Stimulated activated naive CD4-positive, alpha-beta T cell treated with Interleukin-2 at 50 U/mL for 16 hours (primary cell): ENCODE measurements around the gene BSDC1.
"Not testable (repeated sequence)": the region's sequence is repeated elsewhere in the genome, so short reads cannot be mapped to it uniquely, and the experiment has no call there.

Source experiments
- DNase-seq: peaks from one replicate; lab custom pipeline; 2025; lab: John Stamatoyannopoulos, UW

Gene BSDC1

DNA sequence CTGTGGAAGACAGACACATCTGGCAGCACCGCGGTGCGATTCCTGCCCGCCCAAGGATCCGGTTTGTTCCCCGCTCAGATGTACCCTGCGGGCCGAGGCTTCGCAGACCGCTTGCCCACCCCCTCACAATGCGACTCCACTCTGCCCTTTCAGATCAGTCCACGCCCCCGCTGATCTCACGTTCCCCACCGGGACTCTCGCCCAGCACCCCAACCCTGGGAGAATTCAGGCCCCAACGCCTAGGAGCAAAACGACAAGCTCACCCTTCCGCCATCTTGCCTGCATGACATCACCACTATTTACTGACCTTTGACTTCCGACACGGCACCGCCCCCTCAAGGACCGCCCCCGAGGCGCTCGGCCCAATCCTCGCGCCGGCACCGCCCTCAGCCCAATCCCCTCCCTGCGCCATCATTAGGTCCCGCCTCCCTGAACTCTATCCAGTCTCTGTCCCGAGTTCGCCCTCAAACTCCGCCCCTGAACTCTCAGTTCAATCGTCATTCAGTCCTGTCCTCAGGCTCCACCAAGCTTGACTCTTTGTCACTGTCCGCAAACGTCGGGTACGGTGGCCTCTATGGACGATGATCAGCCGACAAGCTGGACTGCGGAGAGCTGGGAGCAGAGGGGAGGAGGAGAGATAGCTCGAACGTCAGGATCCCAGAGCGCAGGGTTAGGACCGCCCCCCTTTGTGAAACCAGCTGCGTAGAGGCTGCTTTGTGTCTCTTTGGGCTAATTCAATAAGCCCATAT lies at the start of gene BSDC1:
TSS of gene BSDC1 (minus strand) at position 301 of the 749 bp plus-strand sequence. CDS start at position 274, 27 bp downstream.
- DNase-seq = peak; percentile 98

GRCh38 chr1:32441467-32441866 lies 47.2 kb upstream of the BSDC1 start:
- DNase-seq = not testable (repeated sequence)

DNA sequence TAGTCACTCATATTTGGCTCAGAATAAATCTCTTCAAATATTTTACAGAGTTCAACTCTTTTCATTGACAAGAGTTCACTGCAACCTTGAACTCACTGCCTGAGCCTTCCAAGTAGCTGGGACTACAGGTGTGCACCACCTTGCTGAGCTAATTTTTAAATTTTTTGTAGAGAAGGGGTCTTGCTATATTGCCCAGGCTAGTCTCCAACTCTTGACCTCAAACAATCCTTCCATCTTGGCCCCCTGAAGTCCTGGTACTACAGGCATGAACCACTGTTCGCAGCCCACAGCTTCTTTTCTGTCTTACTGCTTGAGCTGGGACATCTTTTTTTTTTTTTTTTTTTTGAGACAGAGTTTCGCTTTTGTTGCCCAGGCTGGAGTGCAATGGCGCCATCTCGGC lies 44.5 kb upstream of the BSDC1 start:
- DNase-seq = not testable (repeated sequence)

GRCh38 chr1:32438136-32438535 lies 43.9 kb upstream of the BSDC1 start:
- no peak for DNase-seq

DNA sequence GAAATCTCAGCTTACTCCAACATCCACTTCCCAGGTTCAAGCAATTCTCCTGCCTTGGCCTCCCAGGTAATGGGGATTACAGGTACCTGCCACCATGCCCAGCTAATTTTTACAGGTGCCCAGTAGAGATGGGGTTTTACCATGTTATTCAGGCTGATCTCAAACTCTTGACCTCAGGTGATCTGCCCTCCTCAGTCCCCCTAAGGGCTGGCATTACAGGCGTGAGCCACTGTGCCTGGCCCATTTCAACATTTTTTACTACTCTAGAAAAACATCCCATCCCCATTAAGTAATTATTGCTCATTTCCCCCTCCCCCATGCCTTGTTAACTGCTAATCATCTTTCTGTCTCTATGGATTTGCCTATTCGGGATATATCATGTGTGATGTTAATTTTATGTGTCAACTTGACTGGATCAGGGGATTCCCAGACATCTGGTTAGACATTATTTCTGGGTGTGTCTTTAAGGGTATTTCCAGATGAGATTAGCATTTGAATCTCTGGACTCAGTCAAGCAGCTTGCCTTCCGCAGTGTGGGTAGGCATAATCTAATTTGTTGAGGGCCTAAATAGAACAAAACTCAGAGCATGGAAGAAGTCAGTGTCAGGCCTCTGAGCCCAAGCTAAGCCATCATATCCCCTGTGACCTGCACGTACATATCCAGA lies 37.6 kb upstream of the BSDC1 start:
- DNase-seq = no peak

DNA sequence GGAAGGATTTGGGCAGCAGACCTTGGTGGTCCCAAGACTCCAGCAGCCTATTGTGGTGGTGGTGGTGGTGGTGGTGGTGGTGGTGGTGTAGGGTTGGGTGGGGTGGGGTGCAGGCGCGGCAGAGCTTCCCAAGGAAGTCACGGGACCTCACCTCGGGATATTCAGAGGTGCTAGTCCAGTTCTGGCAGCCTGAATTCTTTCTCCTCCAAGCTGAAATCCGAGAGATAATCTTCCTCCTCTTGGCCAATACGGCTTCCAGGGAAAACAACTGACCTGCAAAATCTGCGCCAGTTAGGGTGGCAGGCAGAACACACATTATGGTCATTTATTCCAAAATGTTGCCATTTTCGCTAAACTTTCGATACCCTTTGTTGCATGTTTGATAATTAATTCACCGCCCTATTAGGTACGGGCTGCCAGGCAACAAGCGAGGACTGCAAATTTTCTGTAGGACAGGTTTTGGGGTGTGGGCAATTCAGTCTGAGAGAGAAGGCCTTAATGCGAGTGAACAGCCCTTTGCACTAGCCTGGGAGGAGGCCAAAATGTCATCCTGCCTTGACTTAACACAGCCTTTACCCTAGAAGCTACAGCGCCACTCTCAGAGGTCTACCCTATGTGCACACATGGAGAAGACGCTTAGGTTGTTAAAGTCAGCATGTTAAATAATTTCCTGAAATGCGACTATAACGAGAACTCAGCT lies 33.2 kb upstream of the BSDC1 start:
- no peak for DNase-seq

GRCh38 chr1:32426489-32427255 lies 32.4 kb upstream of the BSDC1 start:
- no peak for DNase-seq

DNA sequence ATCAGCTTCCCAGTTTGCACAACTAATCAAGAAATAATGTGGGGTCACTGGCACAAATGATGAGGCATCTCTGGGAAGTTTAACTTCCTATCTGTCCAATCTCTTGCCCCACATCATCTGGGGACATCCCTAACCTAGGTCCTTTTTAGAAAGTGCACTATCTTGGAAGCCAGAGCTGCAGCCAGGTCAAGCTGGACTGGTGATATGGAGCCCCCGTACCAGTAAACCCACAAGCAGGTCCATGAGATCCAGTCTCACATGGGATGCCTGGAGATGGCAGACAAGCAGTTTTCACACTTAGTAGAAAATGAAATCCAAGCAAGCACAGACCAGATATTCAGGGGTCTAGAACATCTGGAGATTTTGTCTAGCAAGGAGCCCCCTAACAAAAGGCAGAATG lies 27.5 kb upstream of the BSDC1 start:
- no peak for DNase-seq

GRCh38 chr1:32414186-32414886 lies 20.1 kb upstream of the BSDC1 start:
- DNase-seq = no peak

DNA sequence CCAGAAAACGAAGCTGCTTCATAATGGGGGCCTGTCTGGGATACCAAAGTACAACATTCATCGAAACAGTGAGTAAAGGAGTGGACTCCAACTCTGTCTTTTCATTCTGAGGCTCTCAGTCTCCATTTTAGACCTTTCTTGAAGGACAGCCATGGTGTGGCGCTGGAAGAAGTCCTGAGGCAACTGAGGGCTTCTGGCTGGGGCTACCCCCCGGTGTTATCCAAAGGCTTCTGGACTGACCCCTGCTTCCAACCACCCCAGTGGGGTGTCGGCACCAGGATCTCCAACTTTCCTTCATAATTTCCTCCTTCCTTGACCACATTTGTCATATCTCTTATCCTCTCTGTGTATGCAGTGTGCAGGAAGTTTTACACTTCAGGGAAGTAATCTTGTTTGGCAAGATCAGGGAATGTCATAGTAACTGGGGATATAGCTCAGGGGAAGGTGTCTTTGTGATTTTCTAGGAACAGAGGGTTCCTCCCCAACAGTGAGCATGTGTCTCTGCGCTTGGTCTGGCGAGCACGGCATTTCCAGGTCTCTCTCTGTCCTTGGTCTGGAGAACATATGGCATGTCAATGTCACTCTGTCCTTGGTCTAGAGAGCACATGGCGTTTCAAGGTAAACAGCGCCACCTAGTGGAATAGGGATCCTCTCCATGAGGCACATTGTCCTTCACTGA lies 19.4 kb upstream of the BSDC1 start:
- peak; percentile 57 for DNase-seq

DNA sequence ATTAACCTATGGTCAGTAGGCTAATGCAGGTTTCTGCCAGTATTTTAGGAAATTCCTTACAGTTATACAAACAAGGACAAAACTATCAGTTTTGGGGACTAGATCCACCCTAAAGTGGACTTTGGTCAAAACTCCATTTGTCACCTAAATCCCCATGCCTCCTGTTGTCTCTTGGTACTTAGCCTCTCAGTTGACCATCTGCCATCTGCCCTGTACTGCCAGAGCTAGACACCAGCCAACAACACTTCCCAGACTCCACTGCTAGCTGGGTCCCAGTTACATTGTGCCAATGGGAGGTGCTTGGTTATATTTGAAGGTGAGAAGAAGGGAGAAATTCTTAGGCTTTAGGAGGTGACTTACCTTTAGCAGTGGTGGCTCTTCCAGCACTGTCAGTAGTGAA lies 17.0 kb upstream of the BSDC1 start:
- no peak for DNase-seq

- DNase-seq = no peak
Observed at GRCh38 chr1:32406629-32407111, 12.4 kb upstream of the BSDC1 start.

- no peak for DNase-seq
Observed at GRCh38 chr1:32405672-32406467, 11.6 kb upstream of the BSDC1 start.

DNA sequence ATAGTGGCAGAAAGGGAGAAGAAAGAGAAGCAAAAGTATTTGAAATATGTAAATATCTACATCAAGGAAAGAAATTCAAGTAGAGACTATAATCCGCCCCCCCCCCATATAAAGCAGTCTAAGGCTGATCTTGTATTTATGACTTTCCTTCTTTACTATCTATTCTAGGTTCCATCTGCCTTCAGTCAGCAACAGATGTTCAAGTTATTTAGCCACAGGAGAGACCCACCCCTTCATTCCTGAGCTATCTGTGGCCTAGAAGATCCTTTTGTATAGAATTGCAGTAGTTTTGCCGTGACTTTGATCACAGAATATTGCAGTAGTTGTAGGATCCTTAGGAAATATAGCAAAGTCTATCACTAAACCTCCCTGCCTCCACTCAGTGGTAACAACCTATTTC lies 10.7 kb upstream of the BSDC1 start:
- no peak for DNase-seq

GRCh38 chr1:32400876-32401631 lies 6.8 kb upstream of the BSDC1 start:
- peak; percentile 20 for DNase-seq

DNA sequence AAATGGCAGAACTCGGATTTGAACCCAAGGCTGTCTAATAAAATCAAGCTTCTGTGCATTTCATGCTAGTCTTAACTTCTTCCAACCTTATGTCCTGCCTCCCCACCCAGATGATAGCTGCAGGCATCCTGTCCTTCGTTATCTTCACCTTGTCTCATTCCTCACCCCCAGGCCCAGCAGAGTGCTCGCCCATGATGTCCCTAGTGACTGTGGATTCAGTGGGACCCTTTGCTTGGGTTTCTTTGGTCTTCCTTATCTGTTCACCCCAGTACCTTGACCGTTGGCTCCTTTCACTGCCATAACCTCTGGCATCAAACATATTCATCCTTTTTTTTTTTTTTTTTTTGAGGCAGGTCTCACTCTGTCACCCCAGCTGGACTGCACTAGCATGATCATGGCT lies 5.6 kb upstream of the BSDC1 start:
- DNase-seq = no peak

DNA sequence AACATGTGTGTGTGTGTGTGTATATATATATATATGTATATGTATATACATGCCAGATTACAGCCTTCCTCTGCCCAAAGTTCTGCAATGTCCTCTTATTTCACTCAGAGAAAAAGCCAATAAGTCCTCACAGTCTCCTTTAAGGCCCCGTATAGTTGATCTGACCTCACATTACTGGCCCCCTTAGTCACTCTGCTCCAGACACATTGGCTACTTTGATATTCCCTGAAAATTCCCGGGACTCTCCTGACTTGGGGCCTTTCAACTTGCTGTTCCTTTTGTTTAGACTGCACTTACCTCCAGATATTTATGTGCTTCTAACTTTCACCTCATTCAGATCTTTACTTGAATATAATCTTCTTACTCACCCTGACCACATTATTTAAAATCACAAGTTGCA lies 4.2 kb upstream of the BSDC1 start:
- no peak for DNase-seq

DNA sequence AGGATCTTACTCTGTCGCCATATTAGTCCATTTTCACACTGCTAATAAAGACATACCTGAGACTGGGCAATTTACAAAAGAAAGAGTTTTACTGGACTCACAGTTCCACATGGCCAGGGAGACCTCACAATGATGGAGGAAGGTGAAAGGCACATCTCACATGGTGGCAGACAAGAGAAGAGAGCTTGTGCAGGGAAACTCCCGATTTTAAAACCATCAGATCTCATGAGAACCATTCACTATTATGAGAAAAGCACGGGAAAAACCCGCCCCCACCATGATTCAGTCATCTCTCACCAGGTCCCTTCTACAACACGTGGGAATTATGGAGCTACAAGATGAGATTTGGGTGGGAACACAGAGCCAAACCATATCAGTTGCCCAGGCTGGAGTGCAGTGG lies 2.3 kb upstream of the BSDC1 start:
- DNase-seq = not testable (repeated sequence)

DNA sequence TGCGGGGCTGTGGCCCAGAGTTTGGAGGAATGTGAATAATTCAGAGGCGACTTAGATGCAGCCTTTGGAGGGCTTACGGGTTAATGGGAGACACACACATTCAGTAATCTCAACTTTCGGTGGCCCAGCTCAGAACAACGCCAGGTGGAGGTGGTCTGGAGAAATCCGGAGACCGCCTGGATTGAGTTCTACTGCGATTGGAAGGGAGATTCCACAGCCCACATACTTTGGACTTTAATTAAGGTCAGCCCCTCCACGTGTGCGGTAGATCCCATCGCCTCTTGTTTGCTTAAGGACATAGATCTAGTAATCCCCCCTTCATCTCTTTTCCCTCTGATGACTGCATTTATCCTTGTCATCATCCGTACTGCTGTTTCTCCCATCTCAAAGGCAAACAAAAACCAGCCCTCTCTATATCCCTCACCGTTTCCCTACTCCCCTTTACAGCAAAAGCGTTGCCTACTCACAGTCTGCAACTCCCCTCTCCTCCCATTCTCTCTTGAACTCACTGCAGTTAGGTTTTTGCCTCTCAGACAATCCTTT lies 720 bp upstream of the BSDC1 start:
- DNase-seq = no peak
